HG03175 (cell line): Measurements from ENCODE around the gene SOBP.
"Not testable (repeated sequence)": the region's sequence is repeated elsewhere in the genome, so short reads cannot be mapped to it uniquely, and the experiment has no call there.

ENCODE experiments used
- ATAC-seq: cut with Tn5 transposase; IDR thresholded peaks from one replicate; pipeline ENCODE4 v1.9.1; 2021; ENCODE audit warnings: mild to moderate bottlenecking, moderate library complexity; ENCODE audit not compliant: unreplicated experiment

SOBP gene, protein sequence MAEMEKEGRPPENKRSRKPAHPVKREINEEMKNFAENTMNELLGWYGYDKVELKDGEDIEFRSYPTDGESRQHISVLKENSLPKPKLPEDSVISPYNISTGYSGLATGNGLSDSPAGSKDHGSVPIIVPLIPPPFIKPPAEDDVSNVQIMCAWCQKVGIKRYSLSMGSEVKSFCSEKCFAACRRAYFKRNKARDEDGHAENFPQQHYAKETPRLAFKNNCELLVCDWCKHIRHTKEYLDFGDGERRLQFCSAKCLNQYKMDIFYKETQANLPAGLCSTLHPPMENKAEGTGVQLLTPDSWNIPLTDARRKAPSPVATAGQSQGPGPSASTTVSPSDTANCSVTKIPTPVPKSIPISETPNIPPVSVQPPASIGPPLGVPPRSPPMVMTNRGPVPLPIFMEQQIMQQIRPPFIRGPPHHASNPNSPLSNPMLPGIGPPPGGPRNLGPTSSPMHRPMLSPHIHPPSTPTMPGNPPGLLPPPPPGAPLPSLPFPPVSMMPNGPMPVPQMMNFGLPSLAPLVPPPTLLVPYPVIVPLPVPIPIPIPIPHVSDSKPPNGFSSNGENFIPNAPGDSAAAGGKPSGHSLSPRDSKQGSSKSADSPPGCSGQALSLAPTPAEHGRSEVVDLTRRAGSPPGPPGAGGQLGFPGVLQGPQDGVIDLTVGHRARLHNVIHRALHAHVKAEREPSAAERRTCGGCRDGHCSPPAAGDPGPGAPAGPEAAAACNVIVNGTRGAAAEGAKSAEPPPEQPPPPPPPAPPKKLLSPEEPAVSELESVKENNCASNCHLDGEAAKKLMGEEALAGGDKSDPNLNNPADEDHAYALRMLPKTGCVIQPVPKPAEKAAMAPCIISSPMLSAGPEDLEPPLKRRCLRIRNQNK

DNA sequence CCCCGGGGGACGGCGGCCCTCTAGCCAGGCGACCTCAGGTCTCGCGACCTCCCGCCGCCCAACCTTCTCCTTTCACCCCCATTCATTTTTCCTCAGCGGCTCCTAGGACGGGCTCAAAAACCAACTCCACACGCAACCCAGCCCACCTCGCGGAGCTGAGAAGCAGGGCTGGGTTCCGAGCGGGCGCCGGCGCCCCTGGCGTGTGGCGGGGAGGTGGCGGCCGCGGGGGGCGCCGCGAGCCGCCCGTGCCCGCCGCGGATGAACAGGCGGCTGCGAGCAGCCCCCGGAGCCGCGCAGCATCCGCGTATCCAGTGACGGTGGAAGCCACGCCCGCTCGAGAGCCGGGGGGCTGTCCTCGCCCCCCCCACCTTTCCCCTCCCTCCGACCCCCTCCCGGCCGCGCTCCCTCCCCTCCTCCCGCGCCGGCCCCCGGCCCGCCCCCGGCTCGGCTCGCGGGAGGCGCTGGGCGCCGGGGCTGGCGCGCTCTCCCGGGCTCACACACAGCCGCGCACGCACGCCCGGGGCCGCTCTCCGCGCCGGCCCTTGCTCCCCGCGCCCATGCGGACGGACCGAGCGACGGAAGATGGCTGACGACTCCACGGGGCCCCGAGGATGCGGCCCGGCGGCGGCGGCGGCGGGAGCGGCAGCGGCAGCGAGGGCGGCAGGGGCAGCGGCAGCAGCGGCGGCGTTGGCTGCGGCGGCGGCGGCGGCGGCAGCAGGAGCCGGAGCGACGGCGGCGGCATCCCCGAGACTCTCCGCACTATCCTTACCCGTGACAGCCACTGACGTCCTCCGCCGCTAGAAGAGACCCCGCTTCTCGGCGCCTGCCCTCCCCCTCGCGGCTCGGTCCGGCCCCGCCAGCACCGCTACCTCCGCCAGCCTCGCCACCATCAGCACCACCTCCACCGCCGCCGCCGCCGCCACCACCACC, at the start of gene SOBP:
SOBP (plus strand) TSS at position 482 of the 930 bp plus-strand sequence. CDS start 500 bp downstream, outside the sequence.
- ATAC-seq = no peak

DNA sequence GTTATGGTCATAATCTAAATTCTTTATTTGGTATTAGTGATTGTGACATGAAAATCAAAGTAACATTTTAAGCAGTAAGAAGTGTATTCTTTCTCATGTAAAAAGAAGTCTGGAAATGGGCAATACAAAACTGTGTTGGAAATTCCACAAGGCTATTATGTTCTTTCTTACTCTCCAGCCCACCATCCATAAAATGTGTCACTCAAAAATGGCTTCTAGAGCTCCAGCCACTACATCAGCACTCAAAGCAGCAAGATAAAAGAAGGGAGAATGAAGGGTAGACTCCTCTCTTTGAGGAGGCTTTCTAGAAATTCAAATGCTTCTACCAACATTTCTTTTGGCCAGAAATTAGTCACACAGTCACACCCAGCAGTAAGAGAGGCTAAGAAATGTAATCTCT, 49.0 kb upstream of the SOBP start:
- no peak for ATAC-seq

DNA sequence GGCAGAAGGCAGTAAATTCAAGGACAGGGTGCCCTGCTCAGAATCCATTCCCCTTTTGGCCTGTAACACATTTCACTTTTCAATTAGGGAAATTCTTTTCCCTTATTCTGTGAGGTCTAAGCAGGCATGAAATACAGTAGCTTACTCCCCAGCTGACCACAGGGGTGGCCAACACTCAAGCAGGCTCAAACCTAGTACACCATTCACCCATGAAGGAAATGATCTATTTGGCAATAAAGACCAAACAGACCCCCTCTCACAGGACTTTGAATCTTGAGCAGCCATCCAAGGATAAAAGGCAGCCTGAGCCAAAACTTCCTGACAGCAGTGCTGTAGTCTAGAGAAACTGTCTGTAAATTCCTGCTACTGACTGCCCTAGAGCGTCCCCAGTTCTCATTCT, 48.2 kb upstream of the SOBP start:
- no peak for ATAC-seq

DNA sequence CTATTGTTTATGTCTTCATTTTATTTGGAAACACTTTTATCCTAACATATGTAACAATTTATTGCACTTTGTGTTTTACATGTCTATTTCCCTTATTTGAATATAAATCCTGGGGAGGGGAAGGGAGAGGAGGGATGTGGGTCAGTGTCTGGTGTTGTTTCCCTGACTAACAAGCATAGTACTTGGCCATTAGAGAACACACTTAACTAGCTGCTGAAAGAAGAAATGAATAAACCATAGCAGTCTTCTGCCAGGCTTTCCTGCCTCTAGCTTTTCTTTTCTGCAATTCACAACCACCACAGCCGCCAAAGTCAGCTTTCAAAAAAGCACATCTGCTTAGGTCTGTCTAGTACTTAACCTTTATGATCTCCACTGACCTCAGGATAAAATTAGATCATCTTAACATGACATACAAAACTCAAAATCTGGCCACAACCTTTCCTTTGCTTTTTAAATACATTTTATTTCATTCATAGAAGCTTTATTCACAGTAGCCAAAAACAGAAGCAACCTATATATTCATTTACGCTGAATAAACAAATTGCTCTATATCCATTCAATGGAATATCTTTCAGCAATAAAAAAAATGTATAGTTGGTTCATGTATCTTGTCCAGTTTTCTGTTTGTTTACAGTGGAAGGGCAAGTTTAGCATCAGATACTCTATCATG, 46.8 kb upstream of the SOBP start:
- ATAC-seq = no peak

DNA sequence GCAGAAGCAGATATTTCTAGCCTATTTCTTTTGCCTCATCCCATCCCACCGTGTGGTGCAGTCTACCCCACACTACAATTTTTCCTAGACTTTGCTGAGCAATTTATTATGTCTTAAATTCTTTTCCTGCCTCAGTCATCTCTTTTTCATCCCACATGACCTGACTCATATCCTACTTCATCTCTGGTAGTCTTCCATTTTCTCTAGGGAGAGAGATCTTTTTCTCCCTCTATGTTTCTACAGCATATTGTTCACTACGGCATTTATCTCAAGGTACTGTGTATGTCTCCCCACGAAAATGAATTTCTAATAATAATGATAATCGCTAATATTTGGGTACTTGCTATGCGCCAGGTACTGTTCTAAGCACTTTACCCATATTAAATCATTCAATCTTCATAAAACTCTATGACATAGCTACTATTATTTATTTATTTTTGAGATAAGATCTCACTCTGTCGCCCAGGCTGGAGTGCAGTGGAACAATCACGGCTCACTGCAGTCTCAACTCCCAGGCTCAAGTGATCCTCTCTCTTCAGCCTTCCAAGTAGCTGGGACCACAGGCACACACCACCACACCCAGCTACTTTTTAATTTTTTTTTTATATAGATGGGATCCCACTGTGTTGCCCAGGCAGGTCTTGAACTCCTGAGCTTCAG, 46.2 kb upstream of the SOBP start:
- no peak for ATAC-seq

DNA sequence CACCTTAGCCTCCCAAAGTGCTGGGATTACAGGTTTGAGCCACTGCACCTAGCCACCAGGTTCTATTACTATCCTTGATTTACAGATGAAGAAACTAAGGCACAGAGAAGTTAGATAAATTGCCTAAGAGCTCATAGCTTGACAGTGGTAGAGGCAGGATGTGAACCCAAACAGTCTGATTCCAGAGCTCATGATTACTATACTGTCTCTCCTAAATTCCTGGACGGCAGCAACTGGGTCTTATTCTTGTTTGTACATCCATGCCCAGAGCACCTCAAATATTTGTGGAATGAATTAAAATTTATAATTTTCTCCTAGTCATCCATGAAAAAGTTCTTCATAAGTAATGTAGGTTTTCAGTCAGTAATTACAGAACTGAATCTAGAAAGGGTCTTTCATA, 45.6 kb upstream of the SOBP start:
- ATAC-seq = no peak

DNA sequence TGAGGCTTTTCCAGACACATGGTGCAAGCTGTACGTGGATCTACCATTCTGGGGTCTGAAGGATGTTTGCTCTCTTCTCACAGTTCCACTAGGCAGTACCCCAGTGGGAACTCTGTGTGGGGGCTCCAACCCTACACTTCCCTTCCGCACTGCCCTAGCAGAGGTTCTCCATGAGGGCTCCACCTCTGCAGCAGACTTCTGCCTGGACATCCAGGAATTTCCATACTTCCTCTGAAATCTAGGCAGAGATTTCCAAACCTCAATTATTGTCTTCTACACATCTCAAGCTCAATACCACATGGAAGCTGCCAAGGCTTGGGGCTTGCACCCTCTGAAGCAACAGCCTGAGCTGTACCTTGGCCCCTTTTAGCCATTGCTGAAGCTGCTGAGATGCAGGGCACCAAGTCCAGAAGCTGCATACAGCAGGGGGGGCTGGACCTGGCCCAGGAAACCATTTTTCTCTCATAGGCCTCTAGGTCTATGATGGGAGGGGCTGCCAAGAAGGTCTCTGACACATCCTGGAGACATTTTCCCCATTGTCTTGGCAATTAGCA, 42.2 kb upstream of the SOBP start:
- no peak for ATAC-seq

DNA sequence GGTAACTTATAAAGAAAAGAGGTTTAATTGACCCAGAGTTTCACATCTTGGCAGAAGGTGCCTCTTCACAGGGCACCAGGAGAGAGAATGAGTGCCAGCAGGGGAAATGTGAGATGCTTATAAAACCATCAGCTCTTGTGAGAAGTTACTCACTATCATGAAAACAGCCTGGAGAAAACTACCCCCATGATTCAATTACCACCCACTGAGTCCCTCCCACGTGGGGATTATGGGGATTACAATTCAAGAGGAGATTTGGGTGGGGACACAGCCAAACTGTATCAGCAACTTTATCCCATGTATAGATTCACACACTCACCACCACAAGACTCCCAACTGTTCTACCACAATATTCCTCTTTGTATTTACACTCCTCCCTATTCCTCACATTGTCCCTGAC, 41.1 kb upstream of the SOBP start:
- ATAC-seq = no peak

DNA sequence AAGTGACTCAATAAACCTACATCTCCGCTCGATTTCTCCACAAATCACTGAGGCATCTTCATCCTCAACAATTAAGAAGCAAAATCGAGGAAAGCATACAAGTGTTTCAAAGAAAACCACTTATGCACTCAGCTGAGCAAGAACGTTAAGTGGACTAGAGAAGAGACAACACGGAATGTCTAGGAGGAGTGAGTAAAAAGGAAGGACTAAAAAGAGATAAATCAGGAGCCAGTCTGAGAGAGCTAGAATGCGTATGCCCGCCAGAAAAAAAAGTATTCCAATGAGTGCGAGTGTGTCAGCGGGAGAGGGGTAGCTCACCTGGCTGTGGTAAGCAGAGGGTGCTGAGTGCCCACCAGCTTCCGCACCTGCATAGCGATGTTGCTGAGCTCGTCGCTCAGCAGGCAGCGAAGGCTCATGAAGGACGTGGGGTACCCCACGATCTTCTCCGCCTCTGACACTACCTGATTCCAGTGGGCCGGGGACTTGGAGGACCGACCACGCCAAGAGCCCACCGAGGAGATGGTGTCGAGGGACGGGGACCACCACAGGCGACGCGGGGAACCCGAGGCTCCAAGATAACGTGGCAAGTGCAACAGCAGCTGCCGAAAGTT, 31.1 kb upstream of the SOBP start:
- peak; percentile 19 for ATAC-seq

DNA sequence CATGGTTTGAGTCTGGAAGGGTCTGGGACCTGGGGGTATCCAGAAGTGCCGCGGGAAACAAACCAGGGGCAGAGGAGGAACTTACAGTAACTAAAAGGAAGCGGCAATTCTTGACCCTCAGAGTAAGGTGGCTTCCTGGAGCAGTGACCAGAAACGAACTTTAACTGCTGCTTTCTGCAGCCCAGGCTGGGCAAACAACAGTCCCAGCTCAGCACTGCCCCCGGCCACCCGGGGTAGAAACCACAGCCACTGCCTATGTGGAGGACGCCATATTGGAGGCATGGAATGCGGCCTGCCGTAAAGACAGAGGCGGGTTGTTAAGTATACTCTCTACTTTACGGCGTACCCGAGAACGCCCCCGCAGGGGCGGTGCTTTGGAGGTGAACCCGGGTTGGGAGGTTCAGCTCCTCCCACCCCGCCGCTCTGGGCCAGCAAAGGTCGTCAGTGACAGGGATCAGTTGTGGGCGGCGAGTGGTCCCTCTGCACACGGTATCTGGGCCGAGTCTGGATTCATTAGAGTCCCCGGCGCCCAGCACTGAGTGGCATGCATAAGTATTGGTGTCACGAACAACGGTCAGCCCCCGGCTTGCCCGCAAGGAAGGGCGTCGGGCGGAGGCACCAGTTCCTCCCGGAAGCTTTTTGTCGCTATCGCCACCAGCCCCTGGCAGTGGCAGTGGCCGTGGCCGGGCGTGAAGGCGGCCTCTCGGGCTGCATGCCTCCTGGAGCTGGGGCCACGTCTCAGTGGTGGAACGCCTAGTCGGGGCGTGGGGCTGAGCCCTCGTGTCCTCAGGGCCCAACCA, 30.4 kb upstream of the SOBP start, which contains the start of gene PDSS2:
PDSS2 (minus strand) TSS at position 282 of the 800 bp plus-strand sequence; CDS start at position 3, 279 bp downstream.
- peak; percentile 92 for ATAC-seq

DNA sequence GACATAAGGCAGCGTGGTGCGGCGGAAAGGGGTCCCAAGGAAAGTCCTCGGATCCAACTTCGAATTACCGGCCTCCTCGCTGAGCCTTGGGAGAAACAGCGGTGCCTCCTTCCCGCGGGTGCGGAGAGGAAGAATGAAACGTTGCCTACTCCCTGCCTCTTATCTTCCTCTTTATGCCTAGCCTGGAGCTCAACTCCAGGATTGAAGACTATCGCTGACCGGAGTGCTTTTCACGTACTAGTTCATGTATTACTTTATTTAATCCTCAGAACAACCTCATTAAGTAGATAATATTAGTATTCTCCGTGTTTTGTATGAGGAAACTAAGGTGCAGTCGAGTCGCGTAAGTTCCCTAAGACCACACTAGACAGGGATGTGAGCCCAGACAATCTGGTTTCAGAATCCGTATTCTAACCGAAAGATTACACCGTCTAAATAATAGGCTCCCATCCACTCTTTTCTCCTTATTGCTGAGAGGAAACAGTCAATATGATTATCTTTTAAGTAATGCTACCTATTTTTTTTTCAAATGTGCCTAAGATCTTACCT, 29.8 kb upstream of the SOBP start:
- no peak for ATAC-seq

DNA sequence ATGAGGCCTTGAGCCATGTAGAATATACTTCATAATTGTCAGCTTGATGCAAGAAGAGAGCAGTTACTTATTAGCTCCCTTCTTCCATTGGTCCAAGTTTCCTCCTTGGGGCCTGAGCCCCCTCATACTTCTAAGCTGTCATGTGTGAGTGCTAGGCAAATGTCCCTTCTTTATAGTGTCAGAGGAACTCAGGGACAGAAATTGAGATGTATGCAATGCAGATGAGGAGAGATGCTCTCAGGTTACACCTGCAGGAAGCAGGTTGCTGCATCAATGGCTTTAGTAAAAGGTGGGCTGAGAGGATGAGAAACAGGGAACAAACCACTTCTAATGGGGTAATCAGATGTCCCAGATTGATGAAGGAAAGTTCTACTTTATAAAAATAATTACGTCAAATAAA, 23.9 kb upstream of the SOBP start:
- no peak for ATAC-seq

DNA sequence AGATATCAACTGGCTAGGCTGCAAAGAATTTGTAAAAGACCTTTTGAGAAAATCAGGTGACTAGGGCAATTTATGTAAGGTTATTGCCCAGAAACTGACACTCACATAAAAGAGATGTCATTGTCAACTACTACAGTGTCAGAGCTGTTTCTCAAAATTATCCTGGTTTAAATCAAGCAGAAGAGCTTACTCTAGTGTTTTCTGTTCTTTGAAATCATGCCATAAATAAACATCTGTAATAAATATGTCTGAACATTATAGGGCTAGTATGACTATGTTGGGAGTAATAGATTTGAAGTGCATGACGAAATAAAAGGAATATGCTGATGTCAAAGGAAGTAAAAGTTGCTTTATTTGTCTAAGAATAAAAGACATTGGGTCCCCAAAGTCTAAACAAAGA, 19.6 kb upstream of the SOBP start:
- ATAC-seq = no peak

DNA sequence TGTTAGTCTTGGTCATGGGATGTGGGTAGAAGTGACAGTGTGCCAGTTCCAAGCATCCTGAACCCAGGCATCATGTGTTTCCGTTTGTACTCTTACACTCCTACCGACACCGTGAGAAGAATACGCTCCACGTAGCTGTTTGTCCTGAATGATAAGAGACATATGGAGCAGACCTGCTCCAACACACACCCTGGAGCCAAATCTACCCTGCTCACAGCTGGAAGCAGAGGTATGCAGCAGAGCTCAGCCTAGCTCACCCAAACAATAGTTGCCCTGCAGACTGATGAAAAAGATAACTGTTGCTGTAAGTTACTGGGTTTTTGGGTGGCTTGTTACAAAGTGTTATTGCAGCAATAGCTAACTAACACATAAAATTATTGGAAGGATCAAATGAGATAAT, 16.3 kb upstream of the SOBP start:
- no peak for ATAC-seq

DNA sequence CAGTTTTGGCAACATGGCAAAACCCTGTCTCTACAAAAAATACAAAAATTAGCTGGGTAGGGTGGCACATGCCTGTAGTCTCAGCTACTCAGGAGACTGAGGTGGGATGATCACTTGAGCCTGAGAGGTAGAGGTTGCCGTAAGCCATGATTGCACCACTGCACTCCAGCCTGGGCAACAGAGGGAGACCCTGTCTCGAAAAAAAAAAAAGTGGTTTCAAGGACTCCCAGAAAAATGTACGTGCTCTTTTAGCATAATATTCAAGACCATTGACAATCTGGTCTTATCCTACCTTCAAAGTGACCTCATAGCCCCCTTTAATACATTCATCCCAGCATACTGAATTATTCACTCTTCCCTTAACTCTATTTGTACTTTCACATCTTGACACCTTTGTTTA, 14.6 kb upstream of the SOBP start:
- ATAC-seq = not testable (repeated sequence)

DNA sequence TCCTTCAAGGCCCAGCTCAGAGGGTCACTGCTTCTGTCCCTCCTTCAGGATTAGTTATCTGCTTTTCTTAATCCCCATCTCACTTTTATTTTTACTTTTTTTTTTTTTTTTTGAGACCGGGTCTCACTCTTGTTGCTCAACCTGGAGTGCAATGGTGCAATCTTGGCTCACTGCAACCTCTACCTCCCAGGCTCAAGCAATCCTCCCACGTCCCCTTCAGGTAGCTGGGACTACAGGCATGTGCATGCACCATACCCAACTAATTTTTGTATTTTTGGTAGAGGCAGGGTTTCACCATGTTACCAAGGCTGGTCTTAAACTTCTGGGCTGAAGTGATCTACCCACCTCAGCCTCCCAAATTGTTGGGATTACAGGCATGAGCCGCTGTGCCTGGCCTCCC, 14.1 kb upstream of the SOBP start:
- ATAC-seq = not testable (repeated sequence)

DNA sequence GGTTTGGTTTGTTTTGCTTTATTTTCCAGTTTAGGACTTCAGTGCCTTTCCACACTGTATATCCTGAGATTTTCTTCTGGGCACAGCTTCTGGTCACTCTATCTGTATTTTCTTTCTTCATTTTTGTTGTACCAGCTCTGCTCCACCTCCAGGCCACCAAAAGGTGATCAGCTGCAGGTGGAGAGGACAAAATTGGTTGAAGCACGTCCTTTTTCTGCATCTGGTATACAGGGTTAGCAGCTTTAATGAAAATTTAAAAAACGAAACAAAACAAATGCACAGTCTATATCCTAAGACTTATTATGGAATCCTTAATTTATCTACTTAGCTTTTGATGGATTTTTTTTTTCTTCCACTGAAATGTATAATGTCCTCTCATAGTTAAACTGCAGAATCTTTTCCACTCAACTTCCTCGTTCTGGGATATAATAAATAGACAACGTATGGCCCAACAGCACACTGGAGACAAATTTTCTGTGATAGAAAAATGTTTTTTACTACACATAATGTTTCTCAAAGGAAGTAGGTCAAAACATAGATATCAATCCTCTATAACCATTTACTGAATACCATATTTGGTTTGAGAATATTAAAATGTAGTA, 10.7 kb upstream of the SOBP start:
- ATAC-seq = no peak

DNA sequence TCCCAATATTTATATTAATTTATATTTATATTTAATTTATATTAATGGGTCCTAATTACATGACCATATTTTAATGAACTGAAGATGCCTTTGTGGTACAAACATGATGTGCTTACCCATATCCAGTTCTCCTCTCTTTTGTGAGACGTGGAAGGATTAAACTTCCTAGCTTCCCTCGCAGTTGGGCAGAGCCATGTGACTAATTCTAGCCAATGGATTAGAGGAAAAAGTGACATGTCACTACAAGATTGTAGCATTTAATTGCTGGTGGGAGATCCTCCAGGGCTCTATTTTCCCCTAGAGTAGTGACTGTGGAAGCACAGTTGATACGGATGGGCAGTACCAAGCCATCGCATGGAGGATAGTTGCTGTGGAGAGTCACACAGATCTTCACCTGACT, 4.8 kb upstream of the SOBP start:
- ATAC-seq = no peak
